SU-DHL-6 (cell line): ENCODE data around the gene PPM1H.

Experiments
- CTCF ChIP-seq: fragments of 200-600 bp; sonication (generic); IDR thresholded peaks from one replicate; pipeline ENCODE4 v1.5.1; 2017; ENCODE audit warnings: antibody characterized with exemption, mild to moderate bottlenecking, low read length, moderate library complexity; ENCODE audit not compliant: insufficient read depth, poor library complexity, severe bottlenecking
- EZH2phosphoT487 ChIP-seq: fragments of 200-600 bp; sonication (generic), shearing (Covaris generic); conservative IDR thresholded peaks from 2 replicates; pipeline ENCODE4 v1.6.1; 2018; ENCODE audit warnings: mild to moderate bottlenecking, antibody characterized with exemption, low read length, moderate library complexity, mixed read lengths

GRCh38 chr12:62873826-62874448, 61.0 kb downstream of the PPM1H start:
- no peak for TF ChIP-seq CTCF
- no peak for TF ChIP-seq EZH2phosphoT487
